Measurements from ENCODE around the gene EFCAB14.
"Not testable (repeated sequence)": the region's sequence is repeated elsewhere in the genome, so short reads cannot be mapped to it uniquely, and the experiment has no call there.

Gene EFCAB14

GRCh38 chr1:46724991-46725735 is 6.2 kb upstream of the EFCAB14 start:
- DNase-seq (ENCODE audit: low read depth in 4 of 4, low spot score in 1 of 4): peak; percentile 32 to 53 (median 39)

GRCh38 chr1:46723901-46724300 is 5.0 kb upstream of the EFCAB14 start:
- no peak for DNase-seq (ENCODE audit: low read depth in 4 of 4, low spot score in 1 of 4)

- no peak for DNase-seq (ENCODE audit: low read depth in 4 of 4, low spot score in 1 of 4)
These were observed 2.8 kb upstream of the EFCAB14 start for GRCh38 chr1:46721686-46722205.

- DNase-seq (ENCODE audit: low read depth in 4 of 4, low spot score in 1 of 4): no peak
These were observed 2.3 kb upstream of the EFCAB14 start for GRCh38 chr1:46721204-46721603.

GRCh38 chr1:46720319-46720718 is 1.4 kb upstream of the EFCAB14 start:
- not testable (repeated sequence) for DNase-seq (ENCODE audit: low read depth in 4 of 4, low spot score in 1 of 4)

- DNase-seq (ENCODE audit: low read depth in 4 of 4, low spot score in 1 of 4): no peak
These were observed 775 bp upstream of the EFCAB14 start for GRCh38 chr1:46719689-46720088.

- DNase-seq (ENCODE audit: low read depth in 4 of 4, low spot score in 1 of 4): no peak
These were observed 581 bp downstream of the EFCAB14 start for GRCh38 chr1:46718340-46718726.

GRCh38 chr1:46717654-46718053 is 1.3 kb downstream of the EFCAB14 start:
- DNase-seq (ENCODE audit: low read depth in 4 of 4, low spot score in 1 of 4): no peak

GRCh38 chr1:46714976-46715375 is 3.9 kb downstream of the EFCAB14 start:
- DNase-seq (ENCODE audit: low read depth in 4 of 4, low spot score in 1 of 4): no peak

- no peak for DNase-seq (ENCODE audit: low read depth in 4 of 4, low spot score in 1 of 4)
These were observed 10.8 kb downstream of the EFCAB14 start for GRCh38 chr1:46708121-46708520.

GRCh38 chr1:46705408-46705807 is 13.5 kb downstream of the EFCAB14 start:
- DNase-seq (ENCODE audit: low read depth in 4 of 4, low spot score in 1 of 4): no peak

GRCh38 chr1:46703927-46704641 is 14.8 kb downstream of the EFCAB14 start:
- DNase-seq (ENCODE audit: low read depth in 4 of 4, low spot score in 1 of 4): no peak

GRCh38 chr1:46699666-46700065 is 19.2 kb downstream of the EFCAB14 start:
- no peak for DNase-seq (ENCODE audit: low read depth in 4 of 4, low spot score in 1 of 4)

- DNase-seq (ENCODE audit: low read depth in 4 of 4, low spot score in 1 of 4): no peak
These were observed 21.9 kb downstream of the EFCAB14 start for GRCh38 chr1:46697053-46697452.

- not testable (repeated sequence) for DNase-seq (ENCODE audit: low read depth in 4 of 4, low spot score in 1 of 4)
These were observed 24.2 kb downstream of the EFCAB14 start for GRCh38 chr1:46694676-46695075.

- DNase-seq (ENCODE audit: low read depth in 4 of 4, low spot score in 1 of 4): no peak
These were observed 25.8 kb downstream of the EFCAB14 start for GRCh38 chr1:46692811-46693770.

- no peak for DNase-seq (ENCODE audit: low read depth in 4 of 4, low spot score in 1 of 4)
These were observed 26.7 kb downstream of the EFCAB14 start for GRCh38 chr1:46691997-46692790.

- no peak for DNase-seq (ENCODE audit: low read depth in 4 of 4, low spot score in 1 of 4)
These were observed 27.9 kb downstream of the EFCAB14 start for GRCh38 chr1:46690931-46691421.

- no peak for DNase-seq (ENCODE audit: low read depth in 4 of 4, low spot score in 1 of 4)
These were observed 29.0 kb downstream of the EFCAB14 start for GRCh38 chr1:46689897-46690296.

- DNase-seq (ENCODE audit: low read depth in 4 of 4, low spot score in 1 of 4): no peak
These were observed 29.6 kb downstream of the EFCAB14 start for GRCh38 chr1:46689356-46689755.
